CD14-positive monocyte (primary cell): ENCODE measurements around the gene ESRRB. TPM values are rescaled to one million over a fixed set of nuclear protein-coding genes. Genes with fewer than 3 reads are reported as not detected.

Experiments used
- DNase-seq, 3 donors: peaks; one replicate each; pipeline ENCODE4 v3.0.0-alpha.2; 2011 to 2022
- H2AFZ ChIP-seq: 2 replicates; pipeline ENCODE4 v1.6.0; 2012; ENCODE audit warnings: mild to moderate bottlenecking, low read depth, low read length, inconsistent platforms; ENCODE audit not compliant: insufficient read depth, poor library complexity, severe bottlenecking
- H3K27ac ChIP-seq, 2 donors: 1 replicate in 1 of 2; 2 replicates in 1 of 2; pipeline ENCODE4 v1.5.1; 2012 to 2013; ENCODE audit warnings: low read length in 2 of 2, control low read depth in 1 of 2, inconsistent platforms in 1 of 2, low read depth in 1 of 2, mild to moderate bottlenecking in 1 of 2
- H3K27me3 ChIP-seq, 2 donors: one replicate each; pipeline versions ENCODE4 v1.6.0 to v1.6.1; 2011 to 2013; ENCODE audit warnings: low read length in 2 of 2; ENCODE audit not compliant: control insufficient read depth in 2 of 2, insufficient read depth in 2 of 2
- H3K36me3 ChIP-seq, 2 donors: replicated peaks in 1 of 2; 1 replicate in 1 of 2; 2 replicates in 1 of 2; pipeline versions ENCODE4 v1.5.1 to v1.6.1; 2012 to 2013; ENCODE audit warnings: low read length in 2 of 2, control low read depth in 1 of 2, inconsistent platforms in 1 of 2, mild to moderate bottlenecking in 1 of 2; ENCODE audit not compliant: insufficient read depth in 2 of 2, control insufficient read depth in 1 of 2
- H3K4me1 ChIP-seq, 2 donors: 1 replicate in 1 of 2; 2 replicates in 1 of 2; pipeline versions ENCODE4 v1.5.1 to v1.6.1; 2012 to 2013; ENCODE audit warnings: low read length in 2 of 2, control low read depth in 1 of 2, inconsistent platforms in 1 of 2, mild to moderate bottlenecking in 1 of 2, moderate library complexity in 1 of 2; ENCODE audit not compliant: insufficient read depth in 2 of 2, control insufficient read depth in 1 of 2
- H3K4me2 ChIP-seq: replicated peaks from 2 replicates; pipeline ENCODE3; 2012; ENCODE audit warnings: low read length, moderate library complexity, mild to moderate bottlenecking; ENCODE audit not compliant: poor library complexity, severe bottlenecking; ENCODE audit errors: extremely low read depth
- H3K4me3 ChIP-seq, 3 experiments: fragments of 200-600 bp in 1 of 3; sonication (generic) in 1 of 3; replicated peaks in 1 of 3; 1 replicate in 2 of 3; 2 replicates in 1 of 3; pipeline ENCODE4 v1.5.1; 2011 to 2013; ENCODE audit warnings: low read length in 3 of 3, mild to moderate bottlenecking in 3 of 3, control low read depth in 2 of 3, low read depth in 2 of 3, inconsistent platforms in 1 of 3, moderate library complexity in 1 of 3
- H3K79me2 ChIP-seq: 2 replicates; pipeline ENCODE4 v1.6.0; 2012; ENCODE audit warnings: mild to moderate bottlenecking, control low read depth, inconsistent platforms, low read length, moderate library complexity; ENCODE audit not compliant: insufficient read depth
- H3K9ac ChIP-seq: 2 replicates; pipeline ENCODE4 v1.6.0; 2017; ENCODE audit warnings: low read length, mild to moderate bottlenecking; ENCODE audit not compliant: insufficient read depth, poor library complexity, severe bottlenecking
- H3K9me3 ChIP-seq, 2 donors: replicated peaks in 1 of 2; 1 replicate in 1 of 2; 2 replicates in 1 of 2; pipeline versions ENCODE4 v1.5.1 to v1.6.1; 2012 to 2013; ENCODE audit warnings: low read length in 2 of 2, control low read depth in 1 of 2; ENCODE audit not compliant: control insufficient read depth in 1 of 2, insufficient read depth in 1 of 2
- H4K20me1 ChIP-seq: 2 replicates; pipeline ENCODE4 v1.6.0; 2012; ENCODE audit warnings: mild to moderate bottlenecking, low read length, control low read depth, moderate library complexity; ENCODE audit not compliant: insufficient read depth
- H3K27ac Mint-ChIP-seq, 7 donors: one replicate each; pipeline ENCODE4 v1.8.0; 2020; ENCODE audit warnings: mild to moderate bottlenecking in 7 of 7, mixed read lengths in 7 of 7, moderate library complexity in 6 of 7, inconsistent platforms in 2 of 7
- H3K27me3 Mint-ChIP-seq, 3 donors: one replicate each; pipeline ENCODE4 v1.8.0; 2021 to 2022; ENCODE audit warnings: low read depth in 3 of 3, mild to moderate bottlenecking in 3 of 3, mixed read lengths in 3 of 3, moderate library complexity in 3 of 3, inconsistent platforms in 1 of 3
- H3K36me3 Mint-ChIP-seq, 2 donors: one replicate each; pipeline ENCODE4 v1.8.0; 2020; ENCODE audit warnings: mixed read lengths in 2 of 2, inconsistent platforms in 1 of 2, mild to moderate bottlenecking in 1 of 2
- H3K4me1 Mint-ChIP-seq: one replicate; pipeline ENCODE4 v1.8.0; 2020; ENCODE audit warnings: mild to moderate bottlenecking, mixed read lengths
- H3K4me3 Mint-ChIP-seq, 2 donors: one replicate each; pipeline ENCODE4 v1.8.0; 2020; ENCODE audit warnings: mild to moderate bottlenecking in 2 of 2, mixed read lengths in 2 of 2, moderate library complexity in 1 of 2
- H3K9me3 Mint-ChIP-seq, 7 donors: one replicate each; pipeline ENCODE4 v1.8.0; 2020 to 2022; ENCODE audit warnings: mixed read lengths in 7 of 7, mild to moderate bottlenecking in 6 of 7, moderate library complexity in 6 of 7, inconsistent platforms in 2 of 7
- CTCF ChIP-seq: fragments of 200-600 bp; IDR thresholded peaks from one replicate; pipeline ENCODE4 v1.8.0; 2022; ENCODE audit warnings: antibody characterized with exemption, mild to moderate bottlenecking
- WGBS: methylation state at CpG from one replicate; pipeline ENCODE4 v1.1.5; 2013; ENCODE audit warnings: missing lambda C conversion rate; ENCODE audit not compliant: insufficient coverage; 5-methylcytosine and 5-hydroxymethylcytosine counted together
- intact Hi-C, 2 donors: fragments of 100-400 bp; cut with micrococcal nuclease; formaldehyde crosslinking; loops; one replicate each; pipeline versions ENCODE4 v1.15.0 to v1.15.1; 2023
- polyA plus RNA-seq, 3 donors: library from polyadenylated mRNA; depleted of rRNA in 1 of 3; unstranded in 2 of 3; stranded (reverse) in 1 of 3; fragments of 300-500 nt in 2 of 3; fragments of >200 nt in 1 of 3; fragmentation: Illumina TruSeq in 2 of 3; gene quantifications; 1 replicate in 2 of 3; 2 replicates in 1 of 3; pipeline ENCODE4 v1.2.3, GENCODE V29; 2012 to 2021

The ESRRB gene
- polyA plus RNA-seq, 3 donors, result 0.03 TPM; not detected in 2

DNA sequence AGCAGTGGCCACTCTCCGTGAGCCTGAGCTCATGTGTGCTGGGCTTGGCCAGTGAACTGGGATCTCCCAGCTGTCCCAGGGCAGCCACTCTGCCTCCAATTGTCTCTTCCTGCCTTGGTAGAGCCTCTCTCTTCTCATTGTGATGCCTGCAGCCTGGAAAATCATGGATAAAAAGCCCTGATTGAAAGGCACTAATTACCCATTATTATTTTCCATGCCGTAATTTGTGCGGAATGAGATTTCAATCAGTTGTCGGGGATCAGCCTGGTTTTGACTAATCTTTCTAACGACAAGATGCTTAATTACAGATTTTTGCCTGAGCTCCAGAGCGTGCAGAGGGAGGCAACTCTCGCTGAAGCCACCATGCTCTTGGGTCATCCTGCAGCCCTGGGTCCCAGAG lies 52.7 kb downstream of the ESRRB start:
- 93% methylated on average over 5 of the region's 7 CpGs for WGBS
- peaks cover 0 to 3% of the 10 kb centered on the region in 2 donors for H3K9me3 ChIP-seq
- peaks cover 0 to 3% (median 0%) of the 10 kb centered on the region in 7 donors for H3K9me3 Mint-ChIP-seq
- no peaks in the 10 kb centered on the region for H4K20me1 ChIP-seq
- H3K27ac ChIP-seq, result no peak overlapping the region
- H3K27me3 ChIP-seq, result no peaks in the 10 kb centered on the region
- H3K27me3 Mint-ChIP-seq, result peaks cover 3 to 7% (median 6%) of the 10 kb centered on the region in 3 donors
- H3K4me1 Mint-ChIP-seq, result no peaks in the 10 kb centered on the region
- H3K4me3 Mint-ChIP-seq, result no peak overlapping the region
- H2AFZ ChIP-seq, result no peak overlapping the region
- no peak overlapping the region for H3K9ac ChIP-seq
- H3K36me3 Mint-ChIP-seq, result no peaks in the 10 kb centered on the region
- no peak overlapping the region for H3K4me3 ChIP-seq
- H3K4me1 ChIP-seq, result no peaks in the 10 kb centered on the region
- TF ChIP-seq CTCF, result no peak
- no peak overlapping the region for H3K27ac Mint-ChIP-seq
- H3K79me2 ChIP-seq, result no peaks in the 10 kb centered on the region
- H3K4me2 ChIP-seq, result no peak overlapping the region
- no peaks in the 10 kb centered on the region for H3K36me3 ChIP-seq
- intact Hi-C loops, result no loop called here
- DNase-seq, result no peak

GRCh38 chr14:76430017-76430416 lies 54.1 kb downstream of the ESRRB start:
- Histone ChIP-seq H3K27ac (no peak overlapping the region), H3K79me2 (no peaks in the 10 kb centered on the region), H3K27me3 (no peaks in the 10 kb centered on the region), H2AFZ (no peak overlapping the region), H3K4me1 (no peaks in the 10 kb centered on the region), H3K4me3 (no peak overlapping the region), H3K36me3 (no peaks in the 10 kb centered on the region), H3K9ac (no peak overlapping the region), H3K9me3 (peaks cover 0 to 3% of the 10 kb centered on the region in 2 donors), H4K20me1 (no peaks in the 10 kb centered on the region), H3K4me2 (no peak overlapping the region)
- TF ChIP-seq CTCF, result no peak
- WGBS, result no CpG with 5 or more reads among the region's 1 CpG
- H3K27ac Mint-ChIP-seq, result no peak overlapping the region
- DNase-seq, result no peak
- intact Hi-C loops, result no loop called here
- H3K4me1 Mint-ChIP-seq, result no peaks in the 10 kb centered on the region
- H3K4me3 Mint-ChIP-seq, result no peak overlapping the region
- H3K36me3 Mint-ChIP-seq, result no peaks in the 10 kb centered on the region
- peaks cover 0 to 3% (median 0%) of the 10 kb centered on the region in 7 donors for H3K9me3 Mint-ChIP-seq
- H3K27me3 Mint-ChIP-seq, result peaks cover 3 to 8% (median 3%) of the 10 kb centered on the region in 3 donors
